NCI-H1417 treated with DMSO at 0.1 percent for 48 hours (cell line): ENCODE measurements around the gene SNX15.

ENCODE experiments used
- DNase-seq: peaks from one replicate; lab custom pipeline; 2025; lab: John Stamatoyannopoulos, UW

The SNX15 gene

GRCh38 chr11:65084598-65085375 is 57.5 kb downstream of the SNX15 start:
- DNase-seq = no peak

GRCh38 chr11:65085446-65085845 is 58.2 kb downstream of the SNX15 start:
- no peak for DNase-seq

GRCh38 chr11:65086809-65087208 is 59.6 kb downstream of the SNX15 start:
- no peak for DNase-seq

- no peak for DNase-seq
These were observed 60.0 kb downstream of the SNX15 start for GRCh38 chr11:65087216-65087615.

- DNase-seq = no peak
These were observed 60.6 kb downstream of the SNX15 start for GRCh38 chr11:65087827-65088226.

GRCh38 chr11:65089621-65090020 is 62.4 kb downstream of the SNX15 start:
- no peak for DNase-seq
